ENCODE results near the gene RBM44.

The RBM44 gene

GRCh38 chr2:237879991-237880560 lies 81.5 kb downstream of the RBM44 start:
- TF ChIP-seq OVOL3 (tag by site-specific recombination; IDR thresholded peaks at IDR 0.05) = no peak
- TF ChIP-seq ZNF76 (tag by site-specific recombination; IDR thresholded peaks at IDR 0.05; ENCODE audit: borderline replicate concordance, low read depth) = no peak
- no peak for TF ChIP-seq ZNF221 (tag by site-specific recombination; IDR thresholded peaks at IDR 0.05; ENCODE audit: borderline replicate concordance)
- TF ChIP-seq ZNF510 (tag by site-specific recombination; IDR thresholded peaks at IDR 0.05; ENCODE audit: insufficient replicate concordance) = no peak
- H3K4me1 ChIP-seq (ENCODE audit: control insufficient read depth, insufficient read depth, low read length) = no peaks in the 10 kb centered on the region
- no peaks in the 10 kb centered on the region for H3K36me3 ChIP-seq (ENCODE audit: control insufficient read depth in 2 of 2, insufficient read depth in 1 of 2, low read length in 2 of 2)
- ChIA-PET POLR2A (no interaction called here), CTCF (no interaction called here)
- H3K27ac ChIP-seq (ENCODE audit: extremely low read depth, low read depth, low read length) = no peak overlapping the region
- H3K4me3 ChIP-seq (ENCODE audit: low read depth, low read length) = no peak overlapping the region
- no peaks in the 10 kb centered on the region for H3K9me3 ChIP-seq (ENCODE audit: control insufficient read depth, insufficient read depth, low read depth, low read length)

- CTCF ChIA-PET = no interaction called here
Measured at GRCh38 chr2:237882510-237883481, 84.2 kb downstream of the RBM44 start.

More at GRCh38 chr2:237882510-237883481, 84.2 kb downstream of the RBM44 start:
- POLR2A ChIA-PET = no interaction called here
- H3K9me3 ChIP-seq (ENCODE audit: control insufficient read depth, insufficient read depth, low read depth, low read length) = no peaks in the 10 kb centered on the region
- H3K36me3 ChIP-seq (ENCODE audit: control insufficient read depth in 2 of 2, insufficient read depth in 1 of 2, low read length in 2 of 2) = no peaks in the 10 kb centered on the region
- no peaks in the 10 kb centered on the region for H3K4me1 ChIP-seq (ENCODE audit: control insufficient read depth, insufficient read depth, low read length)
- no peak overlapping the region for H3K4me3 ChIP-seq (ENCODE audit: low read depth, low read length)
- no peak overlapping the region for H3K27ac ChIP-seq (ENCODE audit: extremely low read depth, low read depth, low read length)
- TF ChIP-seq, protein P1, sequence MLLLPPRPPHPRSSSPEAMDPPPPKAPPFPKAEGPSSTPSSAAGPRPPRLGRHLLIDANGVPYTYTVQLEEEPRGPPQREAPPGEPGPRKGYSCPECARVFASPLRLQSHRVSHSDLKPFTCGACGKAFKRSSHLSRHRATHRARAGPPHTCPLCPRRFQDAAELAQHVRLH (tag by site-specific recombination; IDR thresholded peaks at IDR 0.05) = no peak
- TF ChIP-seq ZNF626 (tag by site-specific recombination; IDR thresholded peaks at IDR 0.05) (no peak), ZBTB17 (tag by site-specific recombination; IDR thresholded peaks at IDR 0.05) (no peak), ZNF2 (tag by site-specific recombination; IDR thresholded peaks at IDR 0.05) (no peak), ZNF423 (tag by site-specific recombination; IDR thresholded peaks at IDR 0.05) (no peak), ZNF707 (tag by site-specific recombination; IDR thresholded peaks at IDR 0.05) (no peak), IKZF3 (tag by site-specific recombination; IDR thresholded peaks at IDR 0.05) (no peak), HIC1 (tag by site-specific recombination; IDR thresholded peaks at IDR 0.05) (no peak), ZFP69B (tag by site-specific recombination; IDR thresholded peaks at IDR 0.05) (no peak), ZNF24 (tag by site-specific recombination; IDR thresholded peaks at IDR 0.05) (no peak), ZBTB10 (tag by site-specific recombination; IDR thresholded peaks at IDR 0.05) (no peak), ZSCAN5A (tag by site-specific recombination; IDR thresholded peaks at IDR 0.05) (no peak), ZBTB6 (tag by site-specific recombination; IDR thresholded peaks at IDR 0.05) (no peak)
- TF ChIP-seq, protein P2, sequence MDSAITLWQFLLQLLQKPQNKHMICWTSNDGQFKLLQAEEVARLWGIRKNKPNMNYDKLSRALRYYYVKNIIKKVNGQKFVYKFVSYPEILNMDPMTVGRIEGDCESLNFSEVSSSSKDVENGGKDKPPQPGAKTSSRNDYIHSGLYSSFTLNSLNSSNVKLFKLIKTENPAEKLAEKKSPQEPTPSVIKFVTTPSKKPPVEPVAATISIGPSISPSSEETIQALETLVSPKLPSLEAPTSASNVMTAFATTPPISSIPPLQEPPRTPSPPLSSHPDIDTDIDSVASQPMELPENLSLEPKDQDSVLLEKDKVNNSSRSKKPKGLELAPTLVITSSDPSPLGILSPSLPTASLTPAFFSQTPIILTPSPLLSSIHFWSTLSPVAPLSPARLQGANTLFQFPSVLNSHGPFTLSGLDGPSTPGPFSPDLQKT (IDR thresholded peaks at IDR 0.05; ENCODE audit: borderline replicate concordance, low read depth, low read length) = no peak
- TF ChIP-seq, protein P3, sequence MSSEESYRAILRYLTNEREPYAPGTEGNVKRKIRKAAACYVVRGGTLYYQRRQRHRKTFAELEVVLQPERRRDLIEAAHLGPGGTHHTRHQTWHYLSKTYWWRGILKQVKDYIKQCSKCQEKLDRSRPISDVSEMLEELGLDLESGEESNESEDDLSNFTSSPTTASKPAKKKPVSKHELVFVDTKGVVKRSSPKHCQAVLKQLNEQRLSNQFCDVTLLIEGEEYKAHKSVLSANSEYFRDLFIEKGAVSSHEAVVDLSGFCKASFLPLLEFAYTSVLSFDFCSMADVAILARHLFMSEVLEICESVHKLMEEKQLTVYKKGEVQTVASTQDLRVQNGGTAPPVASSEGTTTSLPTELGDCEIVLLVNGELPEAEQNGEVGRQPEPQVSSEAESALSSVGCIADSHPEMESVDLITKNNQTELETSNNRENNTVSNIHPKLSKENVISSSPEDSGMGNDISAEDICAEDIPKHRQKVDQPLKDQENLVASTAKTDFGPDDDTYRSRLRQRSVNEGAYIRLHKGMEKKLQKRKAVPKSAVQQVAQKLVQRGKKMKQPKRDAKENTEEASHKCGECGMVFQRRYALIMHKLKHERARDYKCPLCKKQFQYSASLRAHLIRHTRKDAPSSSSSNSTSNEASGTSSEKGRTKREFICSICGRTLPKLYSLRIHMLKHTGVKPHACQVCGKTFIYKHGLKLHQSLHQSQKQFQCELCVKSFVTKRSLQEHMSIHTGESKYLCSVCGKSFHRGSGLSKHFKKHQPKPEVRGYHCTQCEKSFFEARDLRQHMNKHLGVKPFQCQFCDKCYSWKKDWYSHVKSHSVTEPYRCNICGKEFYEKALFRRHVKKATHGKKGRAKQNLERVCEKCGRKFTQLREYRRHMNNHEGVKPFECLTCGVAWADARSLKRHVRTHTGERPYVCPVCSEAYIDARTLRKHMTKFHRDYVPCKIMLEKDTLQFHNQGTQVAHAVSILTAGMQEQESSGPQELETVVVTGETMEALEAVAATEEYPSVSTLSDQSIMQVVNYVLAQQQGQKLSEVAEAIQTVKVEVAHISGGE (tag by site-specific recombination; conservative IDR thresholded peaks at IDR 0.05; ENCODE audit: low read depth) = no peak

Data from HEK293 (cell line).